Measurements from ENCODE around the gene FOXI2. TPM values are rescaled to one million over a fixed set of nuclear protein-coding genes. Genes with fewer than 3 reads are reported as not detected.

Gene FOXI2
- total RNA-seq, 1 experiment from 2014 or later, result not detected

GRCh38 chr10:127695431-127695830 is 41.6 kb upstream of the FOXI2 start:
- no peaks in the 10 kb centered on the region for H3K36me3 Mint-ChIP-seq (ENCODE audit: insufficient read depth, unreplicated experiment)
- H3K4me1 Mint-ChIP-seq (ENCODE audit: low read depth, unreplicated experiment), result peaks cover 9% of the 10 kb centered on the region
- H3K9me3 Mint-ChIP-seq (ENCODE audit: low read depth, unreplicated experiment), result no peaks in the 10 kb centered on the region
- intact Hi-C loops (cut with micrococcal nuclease; ENCODE audit: unreplicated experiment), result no loop called here
- BruUV-seq (replicated peaks), result no TSS peak
- H3K27ac Mint-ChIP-seq (ENCODE audit: unreplicated experiment), result no peak overlapping the region
- TF ChIP-seq, protein P1, sequence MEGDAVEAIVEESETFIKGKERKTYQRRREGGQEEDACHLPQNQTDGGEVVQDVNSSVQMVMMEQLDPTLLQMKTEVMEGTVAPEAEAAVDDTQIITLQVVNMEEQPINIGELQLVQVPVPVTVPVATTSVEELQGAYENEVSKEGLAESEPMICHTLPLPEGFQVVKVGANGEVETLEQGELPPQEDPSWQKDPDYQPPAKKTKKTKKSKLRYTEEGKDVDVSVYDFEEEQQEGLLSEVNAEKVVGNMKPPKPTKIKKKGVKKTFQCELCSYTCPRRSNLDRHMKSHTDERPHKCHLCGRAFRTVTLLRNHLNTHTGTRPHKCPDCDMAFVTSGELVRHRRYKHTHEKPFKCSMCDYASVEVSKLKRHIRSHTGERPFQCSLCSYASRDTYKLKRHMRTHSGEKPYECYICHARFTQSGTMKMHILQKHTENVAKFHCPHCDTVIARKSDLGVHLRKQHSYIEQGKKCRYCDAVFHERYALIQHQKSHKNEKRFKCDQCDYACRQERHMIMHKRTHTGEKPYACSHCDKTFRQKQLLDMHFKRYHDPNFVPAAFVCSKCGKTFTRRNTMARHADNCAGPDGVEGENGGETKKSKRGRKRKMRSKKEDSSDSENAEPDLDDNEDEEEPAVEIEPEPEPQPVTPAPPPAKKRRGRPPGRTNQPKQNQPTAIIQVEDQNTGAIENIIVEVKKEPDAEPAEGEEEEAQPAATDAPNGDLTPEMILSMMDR (IDR thresholded peaks at IDR 0.05; ENCODE audit: unreplicated experiment), result no peak
- peaks cover 60% of the 10 kb centered on the region for H3K27me3 Mint-ChIP-seq (ENCODE audit: unreplicated experiment)
- no peak for DNase-seq
- H3K4me3 Mint-ChIP-seq (ENCODE audit: low read depth, unreplicated experiment), result no peak overlapping the region
- CTCF ChIA-PET, result no interaction called here

DNA sequence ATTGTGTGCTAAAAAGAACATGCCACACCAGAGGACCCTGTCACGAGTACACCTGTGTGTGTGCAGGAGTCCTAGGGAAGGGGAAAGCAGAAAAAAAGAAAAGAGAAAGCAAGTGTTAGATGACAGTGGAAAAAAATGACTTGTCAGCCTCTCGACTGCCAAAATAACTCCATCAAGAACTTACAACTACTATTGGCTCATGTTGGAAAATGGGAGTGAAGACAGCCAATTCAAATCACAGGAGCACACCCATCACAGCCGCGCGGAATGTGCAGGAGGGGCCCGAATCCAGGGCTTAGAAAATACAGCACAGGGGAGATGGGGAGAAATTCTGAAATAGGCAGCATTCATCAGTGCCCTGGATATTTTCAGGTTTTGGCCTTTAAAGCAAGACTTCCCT is 38.1 kb upstream of the FOXI2 start:
- H3K9me3 Mint-ChIP-seq (ENCODE audit: low read depth, unreplicated experiment), result no peaks in the 10 kb centered on the region
- BruUV-seq (replicated peaks), result no TSS peak
- H3K27me3 Mint-ChIP-seq (ENCODE audit: unreplicated experiment), result peaks cover 51% of the 10 kb centered on the region
- peaks cover 9% of the 10 kb centered on the region for H3K4me1 Mint-ChIP-seq (ENCODE audit: low read depth, unreplicated experiment)
- TF ChIP-seq, protein P1 (IDR thresholded peaks at IDR 0.05; ENCODE audit: unreplicated experiment), result no peak
- intact Hi-C loops (cut with micrococcal nuclease; ENCODE audit: unreplicated experiment), result no loop called here
- H3K4me3 Mint-ChIP-seq (ENCODE audit: low read depth, unreplicated experiment), result no peak overlapping the region
- CTCF ChIA-PET, result no interaction called here
- no peaks in the 10 kb centered on the region for H3K36me3 Mint-ChIP-seq (ENCODE audit: insufficient read depth, unreplicated experiment)
- no peak overlapping the region for H3K27ac Mint-ChIP-seq (ENCODE audit: unreplicated experiment)
- no peak for DNase-seq

DNA sequence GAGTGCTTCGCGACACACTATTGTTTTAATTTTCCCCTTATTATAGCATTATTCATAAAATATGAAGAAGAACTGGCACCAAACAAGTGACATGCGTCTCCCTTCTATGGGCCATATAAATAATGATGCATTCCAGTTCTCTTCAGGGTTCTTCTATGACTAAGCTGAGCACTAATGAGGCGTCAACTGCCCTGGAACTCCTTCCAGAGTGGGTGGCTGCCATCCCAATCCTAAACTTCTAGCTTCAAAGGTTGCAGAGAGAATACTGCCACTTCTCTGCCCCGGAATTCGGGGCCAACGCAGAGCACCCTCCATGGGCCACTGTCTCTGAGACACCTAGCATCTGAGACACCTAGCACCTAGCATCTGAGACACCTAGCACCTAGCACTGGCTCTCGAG is 37.7 kb upstream of the FOXI2 start:
- DNase-seq, result no peak
- H3K4me3 Mint-ChIP-seq (ENCODE audit: low read depth, unreplicated experiment), result no peak overlapping the region
- no peak overlapping the region for H3K27ac Mint-ChIP-seq (ENCODE audit: unreplicated experiment)
- H3K9me3 Mint-ChIP-seq (ENCODE audit: low read depth, unreplicated experiment), result no peaks in the 10 kb centered on the region
- H3K36me3 Mint-ChIP-seq (ENCODE audit: insufficient read depth, unreplicated experiment), result no peaks in the 10 kb centered on the region
- peaks cover 4% of the 10 kb centered on the region for H3K4me1 Mint-ChIP-seq (ENCODE audit: low read depth, unreplicated experiment)
- CTCF ChIA-PET, result no interaction called here
- peaks cover 46% of the 10 kb centered on the region for H3K27me3 Mint-ChIP-seq (ENCODE audit: unreplicated experiment)
- TF ChIP-seq, protein P1 (IDR thresholded peaks at IDR 0.05; ENCODE audit: unreplicated experiment), result no peak
- BruUV-seq (replicated peaks), result no TSS peak
- intact Hi-C loops (cut with micrococcal nuclease; ENCODE audit: unreplicated experiment), result no loop called here

DNA sequence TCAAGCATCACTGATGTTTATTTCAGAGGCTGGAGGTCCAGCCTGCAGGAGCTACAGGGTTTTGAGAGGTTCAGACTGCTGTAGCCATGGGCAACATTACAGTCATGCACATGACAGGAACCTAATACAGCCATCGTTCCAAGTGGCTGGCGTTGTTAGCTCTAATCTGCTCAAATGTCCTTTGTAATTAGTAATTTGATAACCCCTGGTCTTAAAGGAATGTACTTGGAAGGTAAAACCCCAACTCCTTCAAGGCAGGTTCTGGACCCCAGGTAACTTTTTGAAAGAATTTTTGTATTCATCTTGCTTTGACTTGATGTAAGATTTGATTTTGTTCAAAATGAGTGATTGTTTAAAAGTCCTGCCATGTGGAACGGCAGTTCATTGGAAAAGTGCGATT is 34.7 kb upstream of the FOXI2 start:
- CTCF ChIA-PET, result no interaction called here
- Mint-ChIP-seq H3K27ac (ENCODE audit: unreplicated experiment) (no peak overlapping the region), H3K4me3 (ENCODE audit: low read depth, unreplicated experiment) (no peak overlapping the region), H3K9me3 (ENCODE audit: low read depth, unreplicated experiment) (no peaks in the 10 kb centered on the region), H3K4me1 (ENCODE audit: low read depth, unreplicated experiment) (no peaks in the 10 kb centered on the region), H3K36me3 (ENCODE audit: insufficient read depth, unreplicated experiment) (no peaks in the 10 kb centered on the region), H3K27me3 (ENCODE audit: unreplicated experiment) (peaks cover 38% of the 10 kb centered on the region)
- TF ChIP-seq, protein P1 (IDR thresholded peaks at IDR 0.05; ENCODE audit: unreplicated experiment), result no peak
- no TSS peak for BruUV-seq (replicated peaks)
- intact Hi-C loops (cut with micrococcal nuclease; ENCODE audit: unreplicated experiment), result no loop called here
- no peak for DNase-seq

Data from Calu3 (cell line).